Activated CD4-positive, alpha-beta T cell treated with anti-CD3 and anti-CD28 coated beads, Interleukin-2, amount 50 U/mL, for 1 hour (primary cell): Measurements from ENCODE around the gene TUBB8B.
"Not testable (repeated sequence)": the region's sequence is repeated elsewhere in the genome, so short reads cannot be mapped to it uniquely, and the experiment has no call there.

Experiments used
- DNase-seq: peaks from one replicate; pipeline ENCODE4 v3.0.0-alpha.2; 2020

The TUBB8B gene

GRCh38 chr18:11383-12274 is 37.8 kb downstream of the TUBB8B start:
- DNase-seq: not testable (repeated sequence)

- DNase-seq: not testable (repeated sequence)
Observed at GRCh38 chr18:10624-11184, 38.7 kb downstream of the TUBB8B start.

GRCh38 chr18:9937-10336 is 39.5 kb downstream of the TUBB8B start:
- not testable (repeated sequence) for DNase-seq
